Lower lobe of right lung (tissue), 2 donors: Measurements from ENCODE around the gene ARHGEF3. TPM values are rescaled to one million over a fixed set of nuclear protein-coding genes. Genes with fewer than 3 reads are reported as not detected.

Experiments used
- ATAC-seq, 2 donors: fragments of 200-7000 bp; cut with Tn5 transposase; one replicate each; pipeline ENCODE4 v1.9.1; 2020 to 2022; ENCODE audit warnings: mild to moderate bottlenecking in 2 of 2, moderate library complexity in 2 of 2
- DNase-seq: peaks from one replicate; pipeline ENCODE4 v3.0.0-alpha.2; 2020
- H3K27ac ChIP-seq: fragments of 200-600 bp; one replicate; pipeline ENCODE4 v1.8.0; 2022
- H3K27me3 ChIP-seq: fragments of 200-600 bp; one replicate; pipeline ENCODE4 v1.8.0; 2022; ENCODE audit warnings: low read depth
- H3K36me3 ChIP-seq: fragments of 200-600 bp; one replicate; pipeline ENCODE4 v1.8.0; 2022; ENCODE audit warnings: mild to moderate bottlenecking
- H3K4me1 ChIP-seq: fragments of 200-600 bp; one replicate; pipeline ENCODE4 v1.8.0; 2022
- H3K4me3 ChIP-seq: fragments of 200-600 bp; one replicate; pipeline ENCODE4 v1.8.0; 2022; ENCODE audit warnings: mild to moderate bottlenecking
- H3K9me3 ChIP-seq: fragments of 200-600 bp; one replicate; pipeline ENCODE4 v1.8.0; 2022
- intact Hi-C: fragments of 100-400 bp; cut with DNase I; formaldehyde crosslinking; loops from one replicate; pipeline ENCODE4 v1.11.0; 2022
- total RNA-seq: library from RNA; stranded (reverse); fragmentation: NEBNext Ultra II Directional; extraction: Animal tissue kit (Norgen Biotek cat#: 25700); gene quantifications from one replicate; pipeline ENCODE4 v1.2.1, GENCODE V29; 2021
- TF ChIP-seq, protein P1 (sequence below): fragments of 200-600 bp; IDR thresholded peaks from one replicate; pipeline ENCODE4 v1.8.0; 2022; ENCODE audit warnings: antibody characterized with exemption, mild to moderate bottlenecking
- donor health status: DM: no; HTN: yes; CAD: no; lungs with severe emphysema.

The ARHGEF3 gene
- total RNA-seq, 1 donor from 2014 or later: 48.0 TPM

DNA sequence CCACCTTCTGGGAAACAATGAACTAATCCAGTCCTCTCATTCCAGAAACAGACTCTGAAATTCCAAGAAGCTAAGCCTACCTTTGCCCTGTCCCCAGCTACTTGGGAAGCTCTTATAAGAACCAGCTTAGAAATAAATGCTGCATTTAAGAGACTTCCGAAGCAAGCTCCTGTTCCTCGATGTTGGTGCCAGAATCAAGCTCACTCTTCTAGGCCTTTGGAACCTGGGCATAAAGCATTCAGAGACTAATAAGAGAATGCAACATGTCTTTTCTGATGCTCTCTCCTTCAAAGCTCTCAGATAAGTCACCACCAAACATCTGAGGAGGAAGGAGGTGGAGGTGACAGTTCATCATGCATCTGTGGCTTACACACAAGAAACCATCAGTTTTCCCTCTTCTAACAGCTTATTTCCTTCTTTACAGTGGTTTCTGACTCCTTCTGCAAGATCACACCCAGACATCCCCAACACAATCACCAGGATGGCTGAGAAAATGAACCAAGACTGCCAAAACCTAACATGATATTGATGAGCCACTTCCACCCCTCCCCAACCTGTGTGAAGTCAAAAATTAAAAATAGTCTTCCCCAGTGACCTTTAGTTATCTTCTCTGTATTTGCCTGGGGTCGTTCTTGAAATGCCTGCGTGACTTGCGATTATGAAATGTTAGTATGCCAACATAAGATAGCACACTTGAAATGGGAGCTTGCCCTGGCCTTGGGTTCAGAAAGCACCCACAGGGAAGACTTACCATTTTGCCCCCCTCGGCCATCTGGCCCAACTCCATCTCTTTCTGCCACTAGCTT is 11.5 kb downstream of the ARHGEF3 start:
- DNase-seq (no peak), ATAC-seq (no peak)
- intact Hi-C loops: no loop called here
- TF ChIP-seq, protein P1, sequence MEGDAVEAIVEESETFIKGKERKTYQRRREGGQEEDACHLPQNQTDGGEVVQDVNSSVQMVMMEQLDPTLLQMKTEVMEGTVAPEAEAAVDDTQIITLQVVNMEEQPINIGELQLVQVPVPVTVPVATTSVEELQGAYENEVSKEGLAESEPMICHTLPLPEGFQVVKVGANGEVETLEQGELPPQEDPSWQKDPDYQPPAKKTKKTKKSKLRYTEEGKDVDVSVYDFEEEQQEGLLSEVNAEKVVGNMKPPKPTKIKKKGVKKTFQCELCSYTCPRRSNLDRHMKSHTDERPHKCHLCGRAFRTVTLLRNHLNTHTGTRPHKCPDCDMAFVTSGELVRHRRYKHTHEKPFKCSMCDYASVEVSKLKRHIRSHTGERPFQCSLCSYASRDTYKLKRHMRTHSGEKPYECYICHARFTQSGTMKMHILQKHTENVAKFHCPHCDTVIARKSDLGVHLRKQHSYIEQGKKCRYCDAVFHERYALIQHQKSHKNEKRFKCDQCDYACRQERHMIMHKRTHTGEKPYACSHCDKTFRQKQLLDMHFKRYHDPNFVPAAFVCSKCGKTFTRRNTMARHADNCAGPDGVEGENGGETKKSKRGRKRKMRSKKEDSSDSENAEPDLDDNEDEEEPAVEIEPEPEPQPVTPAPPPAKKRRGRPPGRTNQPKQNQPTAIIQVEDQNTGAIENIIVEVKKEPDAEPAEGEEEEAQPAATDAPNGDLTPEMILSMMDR: no peak
- Histone ChIP-seq H3K4me1 (peaks cover 92% of the 10 kb centered on the region), H3K36me3 (no peaks in the 10 kb centered on the region), H3K4me3 (no peak overlapping the region), H3K27ac (peak overlapping the region; percentile 82), H3K9me3 (no peaks in the 10 kb centered on the region), H3K27me3 (no peaks in the 10 kb centered on the region)

DNA sequence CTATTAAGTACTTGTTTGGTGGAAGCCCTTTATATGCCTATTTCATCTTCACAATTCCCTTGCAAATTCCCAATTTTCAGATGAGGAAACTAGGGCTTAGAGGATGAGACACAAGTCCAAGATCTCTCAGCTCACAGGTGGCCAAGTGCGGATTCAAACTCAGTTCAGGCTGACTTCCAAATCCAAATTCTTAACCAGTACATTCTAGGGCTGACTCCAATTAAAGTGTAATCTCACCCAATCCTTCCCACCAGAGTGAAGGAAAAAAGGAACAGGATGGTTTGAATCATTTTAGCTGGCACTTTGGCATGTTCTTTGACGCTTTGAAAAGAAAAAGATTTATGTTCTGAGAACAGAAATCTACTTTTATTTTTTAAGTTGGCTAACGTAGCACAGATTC is 12.7 kb downstream of the ARHGEF3 start:
- Histone ChIP-seq H3K4me1 (peaks cover 92% of the 10 kb centered on the region), H3K27ac (peak overlapping the region; percentile 82), H3K27me3 (no peaks in the 10 kb centered on the region), H3K36me3 (no peaks in the 10 kb centered on the region), H3K9me3 (no peaks in the 10 kb centered on the region), H3K4me3 (no peak overlapping the region)
- intact Hi-C loops: no loop called here
- TF ChIP-seq, protein P1: no peak
- no peak for ATAC-seq
- DNase-seq: no peak

DNA sequence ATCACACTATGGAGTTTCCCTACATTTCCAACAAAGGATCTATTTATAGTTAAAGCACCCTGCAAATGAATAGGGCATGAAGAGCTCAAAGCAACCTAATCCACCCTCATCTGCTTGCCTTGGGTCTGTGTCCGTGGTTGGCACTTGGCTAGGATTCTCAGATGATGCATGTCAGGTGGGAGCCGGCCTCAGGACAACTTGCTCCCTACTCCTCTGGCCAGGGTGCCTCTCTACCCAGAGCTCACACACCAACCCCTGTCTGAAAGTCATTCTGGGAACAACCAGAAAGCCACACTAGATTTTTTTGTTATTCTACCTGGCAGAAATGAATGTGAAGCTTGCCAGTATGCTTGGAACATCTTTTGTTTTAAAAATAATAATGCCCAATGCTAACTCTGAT is 13.2 kb downstream of the ARHGEF3 start:
- no peaks in the 10 kb centered on the region for H3K36me3 ChIP-seq
- ATAC-seq: no peak
- peak overlapping the region; percentile 82 for H3K27ac ChIP-seq
- H3K4me3 ChIP-seq: no peak overlapping the region
- H3K9me3 ChIP-seq: no peaks in the 10 kb centered on the region
- TF ChIP-seq, protein P1: no peak
- peaks cover 92% of the 10 kb centered on the region for H3K4me1 ChIP-seq
- no peaks in the 10 kb centered on the region for H3K27me3 ChIP-seq
- intact Hi-C loops: no loop called here
- DNase-seq: no peak

DNA sequence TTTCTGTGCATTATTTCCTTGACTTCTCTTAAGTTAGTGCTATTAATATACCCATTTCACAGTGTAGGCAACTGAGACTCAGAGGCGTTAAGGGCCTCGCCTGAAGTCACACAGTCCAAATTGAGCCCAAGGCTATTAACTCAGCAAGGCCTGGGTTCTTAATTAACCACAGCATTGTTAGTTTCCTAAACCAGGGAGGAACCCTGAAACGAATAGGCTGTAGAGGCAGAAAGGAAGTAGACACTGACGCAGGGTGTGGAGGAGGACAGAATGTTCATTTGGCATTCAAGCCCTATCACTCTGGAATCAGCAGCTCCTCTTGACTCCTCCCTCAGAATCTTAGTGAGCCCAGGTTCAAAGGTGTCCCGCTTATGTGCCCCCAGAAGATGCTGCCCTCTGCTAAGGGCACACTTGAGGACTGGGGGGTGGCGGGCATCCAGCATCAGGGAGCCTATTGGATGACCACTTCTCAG is 13.9 kb downstream of the ARHGEF3 start:
- TF ChIP-seq, protein P1: no peak
- H3K4me1 ChIP-seq: peaks cover 97% of the 10 kb centered on the region
- no peaks in the 10 kb centered on the region for H3K27me3 ChIP-seq
- H3K9me3 ChIP-seq: no peaks in the 10 kb centered on the region
- no peak for DNase-seq
- intact Hi-C loops: no loop called here
- H3K36me3 ChIP-seq: no peaks in the 10 kb centered on the region
- peak; percentile 55 to 79 for ATAC-seq
- peak overlapping the region; percentile 82 for H3K27ac ChIP-seq
- H3K4me3 ChIP-seq: no peak overlapping the region

DNA sequence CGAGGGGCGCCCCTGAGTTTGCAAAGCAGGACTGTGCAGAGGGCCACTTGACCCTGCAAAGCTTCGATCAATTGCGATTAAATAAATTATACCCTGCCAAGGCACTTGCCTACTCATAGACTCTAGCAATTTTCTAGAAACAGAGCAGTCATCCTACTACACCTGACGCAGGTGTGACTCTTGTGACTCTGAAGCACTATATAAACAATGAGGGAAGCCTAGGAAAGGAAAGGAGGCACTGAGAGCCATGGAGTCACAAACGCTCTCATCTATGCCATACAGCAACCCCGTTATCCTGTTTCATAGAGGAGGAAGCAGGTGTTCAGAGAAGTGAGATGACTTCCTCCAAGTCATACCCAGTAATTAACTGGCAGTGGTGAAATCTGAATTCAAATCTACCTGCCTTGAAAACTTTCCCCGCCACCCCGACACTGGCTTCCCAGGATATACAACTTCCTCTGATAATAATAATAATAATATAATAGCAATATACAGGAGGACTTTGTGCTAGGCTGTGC is 14.4 kb downstream of the ARHGEF3 start:
- TF ChIP-seq, protein P1: no peak
- H3K27ac ChIP-seq: peak overlapping the region; percentile 82
- H3K4me1 ChIP-seq: peaks cover 100% of the 10 kb centered on the region
- no peaks in the 10 kb centered on the region for H3K9me3 ChIP-seq
- intact Hi-C loops: no loop called here
- H3K36me3 ChIP-seq: no peaks in the 10 kb centered on the region
- DNase-seq: no peak
- H3K27me3 ChIP-seq: no peaks in the 10 kb centered on the region
- ATAC-seq: peak in 1 of 2 donors; percentile 51
- no peak overlapping the region for H3K4me3 ChIP-seq
